ENCODE measurements around the gene SRSF3. TPM values are rescaled to one million over a fixed set of nuclear protein-coding genes. Genes with fewer than 3 reads are reported as not detected.
A peak's percentile ranks its signal among the peaks of the same experiment; 100 is the strongest.

Gene SRSF3
- total and polyA plus RNA-seq, 9 of the 15 experiments (the other 6 are each of a cell fraction or from before 2014, with no cell fraction given): 337 to 1,200 (median 518) TPM

DNA sequence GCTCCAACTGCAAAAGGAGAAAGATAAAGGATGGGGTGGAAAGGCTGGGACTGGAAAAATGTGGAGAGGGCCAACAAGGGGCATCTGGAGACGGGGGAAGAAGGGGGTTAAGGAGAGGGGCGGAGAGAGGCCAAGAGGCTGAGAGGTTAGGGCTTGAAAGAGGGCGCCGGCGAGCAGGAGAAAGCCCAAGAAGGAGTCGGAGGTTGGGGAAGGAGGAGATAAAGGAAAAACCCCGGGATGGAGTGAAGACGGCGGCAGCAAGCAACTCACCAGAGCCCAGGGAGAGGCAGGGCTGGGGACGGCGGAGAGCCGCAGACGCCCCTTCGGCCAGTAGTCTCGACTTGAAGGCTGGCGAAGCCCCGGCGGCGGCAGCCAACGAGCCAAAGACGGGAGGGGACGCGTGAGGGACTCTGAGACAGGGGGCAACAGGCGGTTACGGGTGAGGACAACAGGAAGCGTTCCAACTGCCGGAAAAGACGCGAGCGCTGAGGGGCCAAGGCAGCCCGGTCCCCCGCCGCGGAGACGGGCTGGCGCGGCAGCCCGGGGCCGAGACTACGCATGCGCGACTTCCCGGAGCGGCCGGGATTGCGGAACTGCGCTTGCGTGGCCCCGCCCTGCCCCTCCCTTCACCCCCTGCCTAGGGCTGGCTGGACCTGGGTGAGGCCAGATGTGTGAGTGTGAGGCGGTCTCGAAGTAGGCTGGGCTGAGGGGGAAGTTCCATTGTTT, 47.1 kb upstream of the SRSF3 start, which contains the start of gene STK38 (continued):
- TF ChIP-seq, protein P1, sequence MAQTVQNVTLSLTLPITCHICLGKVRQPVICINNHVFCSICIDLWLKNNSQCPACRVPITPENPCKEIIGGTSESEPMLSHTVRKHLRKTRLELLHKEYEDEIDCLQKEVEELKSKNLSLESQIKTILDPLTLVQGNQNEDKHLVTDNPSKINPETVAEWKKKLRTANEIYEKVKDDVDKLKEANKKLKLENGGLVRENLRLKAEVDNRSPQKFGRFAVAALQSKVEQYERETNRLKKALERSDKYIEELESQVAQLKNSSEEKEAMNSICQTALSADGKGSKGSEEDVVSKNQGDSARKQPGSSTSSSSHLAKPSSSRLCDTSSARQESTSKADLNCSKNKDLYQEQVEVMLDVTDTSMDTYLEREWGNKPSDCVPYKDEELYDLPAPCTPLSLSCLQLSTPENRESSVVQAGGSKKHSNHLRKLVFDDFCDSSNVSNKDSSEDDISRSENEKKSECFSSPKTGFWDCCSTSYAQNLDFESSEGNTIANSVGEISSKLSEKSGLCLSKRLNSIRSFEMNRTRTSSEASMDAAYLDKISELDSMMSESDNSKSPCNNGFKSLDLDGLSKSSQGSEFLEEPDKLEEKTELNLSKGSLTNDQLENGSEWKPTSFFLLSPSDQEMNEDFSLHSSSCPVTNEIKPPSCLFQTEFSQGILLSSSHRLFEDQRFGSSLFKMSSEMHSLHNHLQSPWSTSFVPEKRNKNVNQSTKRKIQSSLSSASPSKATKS (CRISPR knock-in tag; IDR thresholded peaks at IDR 0.05): no peak
- TF ChIP-seq, protein P2, sequence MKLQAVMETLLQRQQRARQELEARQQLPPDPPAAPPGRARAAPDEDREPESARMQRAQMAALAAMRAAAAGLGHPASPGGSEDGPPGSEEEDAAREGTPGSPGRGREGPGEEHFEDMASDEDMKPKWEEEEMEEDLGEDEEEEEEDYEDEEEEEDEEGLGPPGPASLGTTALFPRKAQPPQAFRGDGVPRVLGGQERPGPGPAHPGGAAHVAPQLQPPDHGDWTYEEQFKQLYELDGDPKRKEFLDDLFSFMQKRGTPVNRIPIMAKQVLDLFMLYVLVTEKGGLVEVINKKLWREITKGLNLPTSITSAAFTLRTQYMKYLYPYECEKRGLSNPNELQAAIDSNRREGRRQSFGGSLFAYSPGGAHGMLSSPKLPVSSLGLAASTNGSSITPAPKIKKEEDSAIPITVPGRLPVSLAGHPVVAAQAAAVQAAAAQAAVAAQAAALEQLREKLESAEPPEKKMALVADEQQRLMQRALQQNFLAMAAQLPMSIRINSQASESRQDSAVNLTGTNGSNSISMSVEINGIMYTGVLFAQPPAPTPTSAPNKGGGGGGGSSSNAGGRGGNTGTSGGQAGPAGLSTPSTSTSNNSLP (IDR thresholded peaks at IDR 0.05; ENCODE audit: borderline replicate concordance, low read depth, low read length): no peak
- no peak for TF ChIP-seq ZNF165 (CRISPR knock-in tag; IDR thresholded peaks at IDR 0.05; ENCODE audit: borderline replicate concordance)
- TF ChIP-seq GABPA (tag; conservative IDR thresholded peaks at IDR 0.05; ENCODE audit: low read depth): no peak; the same call in none of the 2 replicates
- TF ChIP-seq ZC3H4 (CRISPR knock-in tag; IDR thresholded peaks at IDR 0.05; ENCODE audit: borderline replicate concordance): no peak
- TF ChIP-seq PTRF (tag; IDR thresholded peaks at IDR 0.05): no peak
- no peak for TF ChIP-seq NFXL1 (CRISPR knock-in tag; IDR thresholded peaks at IDR 0.05)
- TF ChIP-seq, protein P3, sequence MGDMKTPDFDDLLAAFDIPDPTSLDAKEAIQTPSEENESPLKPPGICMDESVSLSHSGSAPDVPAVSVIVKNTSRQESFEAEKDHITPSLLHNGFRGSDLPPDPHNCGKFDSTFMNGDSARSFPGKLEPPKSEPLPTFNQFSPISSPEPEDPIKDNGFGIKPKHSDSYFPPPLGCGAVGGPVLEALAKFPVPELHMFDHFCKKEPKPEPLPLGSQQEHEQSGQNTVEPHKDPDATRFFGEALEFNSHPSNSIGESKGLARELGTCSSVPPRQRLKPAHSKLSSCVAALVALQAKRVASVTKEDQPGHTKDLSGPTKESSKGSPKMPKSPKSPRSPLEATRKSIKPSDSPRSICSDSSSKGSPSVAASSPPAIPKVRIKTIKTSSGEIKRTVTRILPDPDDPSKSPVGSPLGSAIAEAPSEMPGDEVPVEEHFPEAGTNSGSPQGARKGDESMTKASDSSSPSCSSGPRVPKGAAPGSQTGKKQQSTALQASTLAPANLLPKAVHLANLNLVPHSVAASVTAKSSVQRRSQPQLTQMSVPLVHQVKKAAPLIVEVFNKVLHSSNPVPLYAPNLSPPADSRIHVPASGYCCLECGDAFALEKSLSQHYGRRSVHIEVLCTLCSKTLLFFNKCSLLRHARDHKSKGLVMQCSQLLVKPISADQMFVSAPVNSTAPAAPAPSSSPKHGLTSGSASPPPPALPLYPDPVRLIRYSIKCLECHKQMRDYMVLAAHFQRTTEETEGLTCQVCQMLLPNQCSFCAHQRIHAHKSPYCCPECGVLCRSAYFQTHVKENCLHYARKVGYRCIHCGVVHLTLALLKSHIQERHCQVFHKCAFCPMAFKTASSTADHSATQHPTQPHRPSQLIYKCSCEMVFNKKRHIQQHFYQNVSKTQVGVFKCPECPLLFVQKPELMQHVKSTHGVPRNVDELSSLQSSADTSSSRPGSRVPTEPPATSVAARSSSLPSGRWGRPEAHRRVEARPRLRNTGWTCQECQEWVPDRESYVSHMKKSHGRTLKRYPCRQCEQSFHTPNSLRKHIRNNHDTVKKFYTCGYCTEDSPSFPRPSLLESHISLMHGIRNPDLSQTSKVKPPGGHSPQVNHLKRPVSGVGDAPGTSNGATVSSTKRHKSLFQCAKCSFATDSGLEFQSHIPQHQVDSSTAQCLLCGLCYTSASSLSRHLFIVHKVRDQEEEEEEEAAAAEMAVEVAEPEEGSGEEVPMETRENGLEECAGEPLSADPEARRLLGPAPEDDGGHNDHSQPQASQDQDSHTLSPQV (IDR thresholded peaks at IDR 0.05): no peak
- no peak for TF ChIP-seq TAL1 (IDR thresholded peaks at IDR 0.05)
- 0 out of 2 replicates have a peak, but pooled peaks have one; percentile 36 for TF ChIP-seq ZEB2 (IDR thresholded peaks at IDR 0.05)
- peak; percentile 78 for TF ChIP-seq SAP30 (IDR thresholded peaks at IDR 0.05; ENCODE audit: borderline replicate concordance, insufficient read depth, low read depth, low read length, poor library complexity, severe bottlenecking)
- TF ChIP-seq, protein P4, sequence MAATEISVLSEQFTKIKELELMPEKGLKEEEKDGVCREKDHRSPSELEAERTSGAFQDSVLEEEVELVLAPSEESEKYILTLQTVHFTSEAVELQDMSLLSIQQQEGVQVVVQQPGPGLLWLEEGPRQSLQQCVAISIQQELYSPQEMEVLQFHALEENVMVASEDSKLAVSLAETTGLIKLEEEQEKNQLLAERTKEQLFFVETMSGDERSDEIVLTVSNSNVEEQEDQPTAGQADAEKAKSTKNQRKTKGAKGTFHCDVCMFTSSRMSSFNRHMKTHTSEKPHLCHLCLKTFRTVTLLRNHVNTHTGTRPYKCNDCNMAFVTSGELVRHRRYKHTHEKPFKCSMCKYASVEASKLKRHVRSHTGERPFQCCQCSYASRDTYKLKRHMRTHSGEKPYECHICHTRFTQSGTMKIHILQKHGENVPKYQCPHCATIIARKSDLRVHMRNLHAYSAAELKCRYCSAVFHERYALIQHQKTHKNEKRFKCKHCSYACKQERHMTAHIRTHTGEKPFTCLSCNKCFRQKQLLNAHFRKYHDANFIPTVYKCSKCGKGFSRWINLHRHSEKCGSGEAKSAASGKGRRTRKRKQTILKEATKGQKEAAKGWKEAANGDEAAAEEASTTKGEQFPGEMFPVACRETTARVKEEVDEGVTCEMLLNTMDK (IDR thresholded peaks at IDR 0.05; ENCODE audit: borderline replicate concordance, insufficient read depth, low read depth, low read length, poor library complexity, severe bottlenecking): no peak
- peak; percentile 62; the same call in 1 of the 2 replicates for TF ChIP-seq ELF2 (CRISPR knock-in tag; IDR thresholded peaks at IDR 0.05)
- TF ChIP-seq SNIP1 (IDR thresholded peaks at IDR 0.05; ENCODE audit: low read depth): no peak
- TF ChIP-seq ZNF668 (CRISPR knock-in tag; IDR thresholded peaks at IDR 0.05): no peak
- peak; percentile 96 to 97 for TF ChIP-seq NRF1 (conservative IDR thresholded peaks at IDR 0.05 in 1 of 2, IDR thresholded peaks at IDR 0.05 in 1 of 2)
- no peak for TF ChIP-seq ESRRB (CRISPR knock-in tag; IDR thresholded peaks at IDR 0.05; ENCODE audit: borderline replicate concordance)
